ENCODE results near the gene SLIT3. TPM values are rescaled to one million over a fixed set of nuclear protein-coding genes. Genes with fewer than 3 reads are reported as not detected.

Gene SLIT3
- total and polyA plus RNA-seq, 2 experiments from 2014 or later: 58.4 to 96.7 TPM

DNA sequence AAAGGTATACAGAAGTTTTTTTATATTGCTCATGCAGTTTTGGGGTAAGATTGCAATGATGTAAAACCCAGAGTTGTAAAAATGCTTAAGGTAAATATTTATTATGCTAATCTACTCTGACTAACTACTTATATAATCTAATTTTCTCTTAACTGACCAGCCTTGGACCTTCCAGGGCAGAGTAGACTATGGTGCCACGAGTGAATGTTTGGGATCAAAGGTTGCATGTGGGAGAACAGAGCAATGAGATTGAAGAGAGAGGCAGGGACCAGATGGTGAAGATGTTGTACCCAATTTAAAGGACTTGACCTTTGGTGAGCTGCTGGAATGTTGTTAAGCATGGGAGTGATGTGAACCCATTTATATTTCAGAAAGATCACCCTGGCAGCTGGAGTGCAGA is 686.9 kb downstream of the SLIT3 start:
- no peaks in the 10 kb centered on the region for H3K9me2 ChIP-seq (replicated peaks; ENCODE audit: insufficient read depth)
- no peak overlapping the region for H3K4me3 ChIP-seq
- peak; percentile 40 for DNase-seq (ENCODE audit: low spot score)
- no peak overlapping the region for H2AFZ ChIP-seq
- no peaks in the 10 kb centered on the region for H3K27me3 ChIP-seq
- no peak overlapping the region for H3K27ac ChIP-seq
- H3K9me3 ChIP-seq (ENCODE audit: low read depth): no peaks in the 10 kb centered on the region
- no peak overlapping the region for H3K4me2 ChIP-seq
- no peaks in the 10 kb centered on the region for H3K79me2 ChIP-seq
- no peaks in the 10 kb centered on the region for H3K4me1 ChIP-seq (ENCODE audit: insufficient read depth)
- H3K36me3 ChIP-seq (replicated peaks; ENCODE audit: insufficient read depth, low read depth): no peaks in the 10 kb centered on the region
- TF ChIP-seq EZH2 (IDR thresholded peaks at IDR 0.05; ENCODE audit: borderline replicate concordance): no peak
- TF ChIP-seq EZH2phosphoT487 (IDR thresholded peaks at IDR 0.05; ENCODE audit: low read depth, severe bottlenecking, unreplicated experiment): no peak
- H4K20me1 ChIP-seq (ENCODE audit: insufficient read depth, poor library complexity, severe bottlenecking): no peaks in the 10 kb centered on the region
- 42% methylated on average over 1 of the region's 1 CpG for WGBS (ENCODE audit: low lambda C conversion rate, missing lambda C conversion rate)

DNA sequence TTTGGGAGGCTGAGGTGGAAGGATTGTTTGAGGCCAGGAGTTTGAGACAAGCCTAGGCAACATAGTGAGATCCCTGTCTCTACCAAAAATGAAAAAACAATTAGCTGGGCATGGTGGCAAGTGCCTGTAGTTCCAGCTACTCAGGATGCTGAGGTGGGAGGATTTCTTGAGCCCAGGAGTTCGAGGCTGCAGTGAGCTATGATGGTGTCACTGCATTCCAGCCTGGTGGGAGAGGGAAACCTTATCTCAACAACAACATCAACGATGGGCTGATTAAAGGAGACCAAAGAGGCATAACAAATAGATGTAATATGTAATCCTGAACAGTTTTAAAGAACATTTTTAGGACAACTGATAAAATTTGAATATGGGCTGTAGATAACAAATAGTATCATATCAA is 687.5 kb downstream of the SLIT3 start:
- DNase-seq (ENCODE audit: low spot score): no peak
- no peaks in the 10 kb centered on the region for H3K27me3 ChIP-seq
- no peaks in the 10 kb centered on the region for H4K20me1 ChIP-seq (ENCODE audit: insufficient read depth, poor library complexity, severe bottlenecking)
- WGBS (ENCODE audit: low lambda C conversion rate, missing lambda C conversion rate): 50% methylated on average over 2 of the region's 2 CpGs
- no peaks in the 10 kb centered on the region for H3K4me1 ChIP-seq (ENCODE audit: insufficient read depth)
- TF ChIP-seq, protein P1, sequence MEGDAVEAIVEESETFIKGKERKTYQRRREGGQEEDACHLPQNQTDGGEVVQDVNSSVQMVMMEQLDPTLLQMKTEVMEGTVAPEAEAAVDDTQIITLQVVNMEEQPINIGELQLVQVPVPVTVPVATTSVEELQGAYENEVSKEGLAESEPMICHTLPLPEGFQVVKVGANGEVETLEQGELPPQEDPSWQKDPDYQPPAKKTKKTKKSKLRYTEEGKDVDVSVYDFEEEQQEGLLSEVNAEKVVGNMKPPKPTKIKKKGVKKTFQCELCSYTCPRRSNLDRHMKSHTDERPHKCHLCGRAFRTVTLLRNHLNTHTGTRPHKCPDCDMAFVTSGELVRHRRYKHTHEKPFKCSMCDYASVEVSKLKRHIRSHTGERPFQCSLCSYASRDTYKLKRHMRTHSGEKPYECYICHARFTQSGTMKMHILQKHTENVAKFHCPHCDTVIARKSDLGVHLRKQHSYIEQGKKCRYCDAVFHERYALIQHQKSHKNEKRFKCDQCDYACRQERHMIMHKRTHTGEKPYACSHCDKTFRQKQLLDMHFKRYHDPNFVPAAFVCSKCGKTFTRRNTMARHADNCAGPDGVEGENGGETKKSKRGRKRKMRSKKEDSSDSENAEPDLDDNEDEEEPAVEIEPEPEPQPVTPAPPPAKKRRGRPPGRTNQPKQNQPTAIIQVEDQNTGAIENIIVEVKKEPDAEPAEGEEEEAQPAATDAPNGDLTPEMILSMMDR (IDR thresholded peaks at IDR 0.05; ENCODE audit: poor library complexity): no peak
- no peak for TF ChIP-seq EZH2 (IDR thresholded peaks at IDR 0.05; ENCODE audit: borderline replicate concordance)
- TF ChIP-seq EZH2phosphoT487 (IDR thresholded peaks at IDR 0.05; ENCODE audit: low read depth, severe bottlenecking, unreplicated experiment): no peak
- H3K36me3 ChIP-seq (replicated peaks; ENCODE audit: insufficient read depth, low read depth): no peaks in the 10 kb centered on the region
- no peak overlapping the region for H3K27ac ChIP-seq
- H3K4me2 ChIP-seq: no peak overlapping the region
- H3K4me3 ChIP-seq: no peak overlapping the region
- no peaks in the 10 kb centered on the region for H3K9me2 ChIP-seq (replicated peaks; ENCODE audit: insufficient read depth)
- H2AFZ ChIP-seq: no peak overlapping the region
- no peaks in the 10 kb centered on the region for H3K79me2 ChIP-seq
- H3K9me3 ChIP-seq (ENCODE audit: low read depth): no peaks in the 10 kb centered on the region

DNA sequence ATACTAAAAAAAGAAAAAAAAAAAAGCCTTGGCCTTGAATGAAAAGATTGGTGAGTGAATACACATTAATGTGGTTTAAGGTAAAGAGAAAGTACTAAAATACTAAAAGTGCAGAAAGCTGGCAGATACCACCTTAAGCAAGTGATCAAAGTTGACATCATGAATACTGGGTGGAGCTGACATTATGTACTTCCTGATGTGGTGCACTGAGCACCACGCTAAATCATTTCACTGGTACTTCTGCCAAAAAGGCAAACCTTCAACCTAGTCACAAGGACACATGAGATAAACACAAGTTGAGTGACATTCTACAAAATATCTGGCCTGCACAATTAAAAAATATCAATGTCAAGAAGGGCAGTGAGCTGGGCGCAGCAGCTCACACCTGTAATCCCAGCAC is 687.9 kb downstream of the SLIT3 start:
- Histone ChIP-seq H3K27ac (no peak overlapping the region), H3K4me2 (no peak overlapping the region), H3K27me3 (no peaks in the 10 kb centered on the region), H3K79me2 (no peaks in the 10 kb centered on the region), H3K36me3 (replicated peaks; ENCODE audit: insufficient read depth, low read depth) (no peaks in the 10 kb centered on the region), H3K9me2 (replicated peaks; ENCODE audit: insufficient read depth) (no peaks in the 10 kb centered on the region), H3K4me3 (no peak overlapping the region), H2AFZ (no peak overlapping the region), H3K9me3 (ENCODE audit: low read depth) (no peaks in the 10 kb centered on the region), H4K20me1 (ENCODE audit: insufficient read depth, poor library complexity, severe bottlenecking) (no peaks in the 10 kb centered on the region), H3K4me1 (ENCODE audit: insufficient read depth) (no peaks in the 10 kb centered on the region)
- no peak for TF ChIP-seq EZH2phosphoT487 (IDR thresholded peaks at IDR 0.05; ENCODE audit: low read depth, severe bottlenecking, unreplicated experiment)
- DNase-seq (ENCODE audit: low spot score): no peak
- WGBS (ENCODE audit: low lambda C conversion rate, missing lambda C conversion rate): 86% methylated on average over 2 of the region's 2 CpGs

DNA sequence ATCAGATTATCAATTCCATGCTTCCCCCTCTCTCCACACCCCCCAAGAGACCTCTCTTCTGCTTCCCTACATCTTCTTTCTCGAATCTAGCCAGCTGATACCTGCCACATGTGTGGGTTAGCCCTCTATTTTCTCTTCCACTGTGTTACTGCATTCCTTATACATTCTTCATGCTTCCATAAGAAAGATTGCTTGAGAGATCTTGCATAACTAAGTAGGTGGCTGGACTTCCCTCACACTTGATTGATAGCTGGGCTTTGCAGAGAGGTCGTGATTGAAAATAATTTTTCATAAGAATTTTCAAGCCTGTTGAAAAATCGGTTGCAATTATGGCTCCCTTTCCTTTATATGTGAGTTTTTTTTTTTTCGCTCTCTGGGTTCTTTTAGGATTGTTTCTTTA is 688.8 kb downstream of the SLIT3 start:
- Histone ChIP-seq H2AFZ (no peak overlapping the region), H4K20me1 (ENCODE audit: insufficient read depth, poor library complexity, severe bottlenecking) (no peaks in the 10 kb centered on the region), H3K4me3 (no peak overlapping the region), H3K36me3 (replicated peaks; ENCODE audit: insufficient read depth, low read depth) (no peaks in the 10 kb centered on the region), H3K4me1 (ENCODE audit: insufficient read depth) (no peaks in the 10 kb centered on the region), H3K9me2 (replicated peaks; ENCODE audit: insufficient read depth) (no peaks in the 10 kb centered on the region), H3K79me2 (no peaks in the 10 kb centered on the region), H3K27me3 (no peaks in the 10 kb centered on the region), H3K27ac (no peak overlapping the region), H3K9me3 (ENCODE audit: low read depth) (no peaks in the 10 kb centered on the region), H3K4me2 (no peak overlapping the region)
- DNase-seq (ENCODE audit: low spot score): no peak
- TF ChIP-seq EZH2phosphoT487 (IDR thresholded peaks at IDR 0.05; ENCODE audit: low read depth, severe bottlenecking, unreplicated experiment) (no peak), EZH2 (IDR thresholded peaks at IDR 0.05; ENCODE audit: borderline replicate concordance) (no peak)
- TF ChIP-seq, protein P1 (IDR thresholded peaks at IDR 0.05; ENCODE audit: poor library complexity): no peak
- 81% methylated on average over 4 of the region's 4 CpGs for WGBS (ENCODE audit: low lambda C conversion rate, missing lambda C conversion rate)

MicroRNAs within 50 kb of the gene (microRNA counts, 767-probe panel; counts per million panel counts)
- microRNA hsa-miR-585: not detected

Small RNA genes within 50 kb of the gene (microRNA-seq; reads per million reads assigned to microRNA genes)
- gene MIR218-2 (24.1 reads per million, percentile 42 among the genes with 10 or more reads in this experiment), gene MIR585 (163 reads per million, percentile 65 among the genes with 10 or more reads in this experiment)

Small RNA genes within 50 kb of the gene (small RNA-seq; reads per million reads assigned to genes)
- 0.28 reads per million for gene MIR218-2
- 2.9 reads per million, percentile 90 among the genes with 10 or more reads in this experiment for gene MIR585
- gene RF00019: not detected
